HG03521 (cell line): ENCODE data around the gene POLA1.

Experiments
- ATAC-seq: cut with Tn5 transposase; IDR thresholded peaks from one replicate; pipeline ENCODE4 v1.9.1; 2021; ENCODE audit warnings: mild to moderate bottlenecking, moderate library complexity; ENCODE audit not compliant: unreplicated experiment

The POLA1 gene

GRCh38 chrX:25004485-25005032 is 310.8 kb downstream of the POLA1 start:
- no peak for ATAC-seq

- no peak for ATAC-seq
Measured at GRCh38 chrX:25005034-25005381, 311.3 kb downstream of the POLA1 start.

DNA sequence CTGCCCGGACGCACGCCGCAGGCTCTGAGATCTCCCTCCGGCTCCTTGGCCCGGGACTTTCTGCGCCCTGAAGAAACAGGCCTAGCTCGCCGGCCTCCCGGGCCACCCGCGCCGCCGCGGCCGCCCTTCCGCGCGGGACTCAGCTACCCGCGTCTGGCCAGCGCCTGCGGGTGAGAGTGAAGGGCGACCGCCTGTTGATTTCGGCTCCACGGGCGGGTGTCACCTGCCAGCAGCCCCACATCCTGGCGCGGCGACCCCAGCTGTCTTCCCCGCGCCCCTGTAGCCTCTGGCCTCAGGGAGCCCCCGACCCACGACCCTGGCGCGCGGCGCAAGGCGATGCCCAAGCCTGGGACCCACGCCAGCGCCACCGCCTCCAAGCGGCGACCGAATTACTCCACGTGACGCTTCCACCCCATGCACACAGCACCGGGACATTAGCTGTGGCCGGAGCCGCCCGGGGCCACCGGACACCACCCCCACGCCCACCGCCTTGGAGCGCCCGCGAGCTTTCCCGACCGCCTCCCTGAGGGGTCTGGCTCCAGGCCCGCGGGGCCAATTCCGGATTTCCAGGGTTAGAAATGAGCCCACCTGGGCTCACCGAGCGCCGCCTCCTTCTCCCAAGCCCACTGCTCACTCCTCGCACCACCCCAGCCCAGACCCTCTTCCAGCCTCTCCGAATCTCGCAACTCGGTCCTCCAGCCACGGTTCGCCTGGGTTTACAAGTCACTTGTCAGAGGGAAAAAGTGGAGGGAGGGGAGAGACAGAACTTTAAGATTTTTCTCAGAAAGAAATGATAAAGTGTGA is 311.9 kb downstream of the POLA1 start:
- ATAC-seq = no peak

- ATAC-seq = no peak
Measured at GRCh38 chrX:25006586-25007058, 312.9 kb downstream of the POLA1 start.

DNA sequence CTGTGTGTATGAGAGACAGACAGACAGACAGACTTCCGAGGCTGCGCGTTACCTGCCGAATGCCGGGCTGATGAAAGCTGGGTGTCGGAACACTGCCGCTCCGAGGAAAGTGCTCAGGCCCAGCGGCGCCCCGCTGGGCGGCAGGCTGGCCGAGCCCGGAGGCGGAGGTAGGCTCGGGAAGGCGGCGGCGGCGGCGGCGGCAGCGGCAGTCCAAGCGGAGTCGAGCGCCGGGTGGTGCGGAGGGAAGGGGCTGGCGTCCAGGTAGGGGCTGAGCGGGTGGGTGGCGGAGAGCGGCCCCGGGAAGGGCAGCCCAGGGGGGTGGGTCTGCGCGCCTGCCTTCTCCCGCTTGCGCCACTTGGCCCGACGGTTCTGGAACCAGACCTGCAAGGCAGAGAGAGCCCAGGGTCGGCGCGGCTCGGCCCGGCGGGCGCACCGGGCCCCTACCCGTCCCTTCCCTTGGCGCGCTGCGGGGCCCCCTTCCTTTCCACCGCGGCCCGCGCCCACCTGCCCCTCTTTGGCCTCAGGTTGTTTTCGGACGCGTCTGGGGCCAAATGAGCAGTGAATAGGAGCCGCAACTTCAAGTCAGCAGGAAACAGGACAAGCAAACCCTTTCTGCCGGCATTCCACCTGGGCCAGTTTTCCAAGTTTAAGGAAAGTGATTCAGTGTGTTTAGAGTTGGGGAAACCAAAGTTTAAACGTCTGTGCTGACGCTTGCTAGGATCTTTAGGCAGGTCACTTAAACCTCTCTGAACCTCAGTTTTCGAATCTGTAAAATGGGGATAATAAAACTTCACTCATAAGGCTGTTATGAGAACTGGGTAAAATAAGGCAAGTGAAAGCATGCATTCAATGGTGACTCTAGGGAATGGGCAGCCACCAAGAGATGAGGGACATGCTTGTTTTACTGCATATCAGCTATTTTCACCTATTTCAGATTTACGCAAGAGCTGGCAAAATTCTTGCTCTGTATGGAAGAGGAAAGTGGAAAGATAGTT is 313.6 kb downstream of the POLA1 start:
- no peak for ATAC-seq

DNA sequence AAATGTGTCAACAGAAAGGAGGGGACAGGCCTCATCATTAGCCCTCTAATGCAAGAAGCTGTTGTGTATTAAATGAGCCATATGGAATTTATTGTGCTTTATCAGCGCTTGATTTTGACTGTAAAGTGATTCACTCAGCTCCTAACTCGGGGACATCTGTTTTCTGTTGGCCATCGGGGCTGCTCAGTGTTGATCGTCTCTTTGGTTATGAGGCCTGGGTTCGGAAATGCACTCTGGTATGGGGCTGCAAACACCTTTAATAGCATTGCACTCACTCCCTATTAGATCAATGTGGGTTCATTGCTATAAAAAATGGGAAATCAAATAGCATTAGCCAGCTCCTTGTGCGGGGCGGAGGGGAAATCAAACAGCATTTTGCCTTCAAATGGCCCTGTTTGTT is 315.7 kb downstream of the POLA1 start:
- no peak for ATAC-seq

GRCh38 chrX:25010784-25011588 is 317.3 kb downstream of the POLA1 start:
- no peak for ATAC-seq

DNA sequence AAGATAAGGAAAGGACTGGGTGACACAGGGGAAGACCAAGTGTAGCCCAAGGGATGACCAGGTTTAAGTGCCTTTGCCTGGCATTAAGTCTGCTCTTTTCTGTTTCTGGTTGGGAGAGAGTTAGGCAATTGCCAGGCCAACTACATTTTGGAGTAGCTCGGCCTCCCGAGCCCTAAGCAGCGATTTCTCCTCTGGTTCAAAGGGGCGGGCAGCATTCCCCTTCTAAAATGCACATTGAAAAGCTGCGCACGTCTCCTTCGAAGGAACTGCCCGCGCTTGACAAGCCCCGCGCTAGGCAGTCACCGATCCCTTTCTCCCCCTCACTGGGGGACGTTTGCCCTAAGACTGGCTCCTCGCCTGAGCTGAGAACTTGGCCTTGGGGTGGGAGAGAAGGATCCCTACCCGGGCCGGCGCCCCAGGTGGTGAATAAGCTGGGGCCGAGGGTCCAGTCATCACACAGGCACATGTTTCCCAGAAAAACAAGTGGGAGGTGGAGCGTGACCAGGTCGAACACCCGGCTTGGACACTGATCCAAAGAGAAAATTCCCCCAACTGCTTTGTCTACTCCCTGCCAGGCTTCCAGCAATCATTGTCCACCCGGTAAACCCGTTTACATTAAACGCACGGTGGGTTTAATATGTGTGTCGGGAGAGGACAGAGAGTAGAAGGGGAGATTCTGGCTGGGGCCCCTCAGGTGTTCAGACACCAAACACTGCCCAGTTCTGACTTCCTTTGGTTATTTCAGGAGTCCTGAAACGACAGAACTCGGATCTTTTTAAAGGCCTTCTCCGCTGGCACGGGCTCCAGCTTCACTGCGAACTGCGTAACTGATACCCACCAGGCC is 318.1 kb downstream of the POLA1 start:
- no peak for ATAC-seq

DNA sequence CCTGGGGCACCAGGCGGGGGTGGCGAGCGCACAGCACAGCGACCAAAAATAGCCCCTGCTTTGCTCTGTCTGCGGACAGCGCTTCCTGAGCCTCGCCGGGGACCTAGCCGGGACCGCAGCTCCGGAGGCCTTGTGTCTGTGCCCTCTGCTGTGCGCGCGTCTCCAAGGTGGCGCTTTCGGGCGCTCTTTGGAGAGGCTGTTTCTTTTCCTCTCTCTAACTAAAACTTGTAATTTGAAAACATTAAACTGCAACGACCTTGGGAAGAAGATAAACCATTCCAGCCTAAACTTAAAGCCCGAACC is 318.7 kb downstream of the POLA1 start:
- no peak for ATAC-seq

DNA sequence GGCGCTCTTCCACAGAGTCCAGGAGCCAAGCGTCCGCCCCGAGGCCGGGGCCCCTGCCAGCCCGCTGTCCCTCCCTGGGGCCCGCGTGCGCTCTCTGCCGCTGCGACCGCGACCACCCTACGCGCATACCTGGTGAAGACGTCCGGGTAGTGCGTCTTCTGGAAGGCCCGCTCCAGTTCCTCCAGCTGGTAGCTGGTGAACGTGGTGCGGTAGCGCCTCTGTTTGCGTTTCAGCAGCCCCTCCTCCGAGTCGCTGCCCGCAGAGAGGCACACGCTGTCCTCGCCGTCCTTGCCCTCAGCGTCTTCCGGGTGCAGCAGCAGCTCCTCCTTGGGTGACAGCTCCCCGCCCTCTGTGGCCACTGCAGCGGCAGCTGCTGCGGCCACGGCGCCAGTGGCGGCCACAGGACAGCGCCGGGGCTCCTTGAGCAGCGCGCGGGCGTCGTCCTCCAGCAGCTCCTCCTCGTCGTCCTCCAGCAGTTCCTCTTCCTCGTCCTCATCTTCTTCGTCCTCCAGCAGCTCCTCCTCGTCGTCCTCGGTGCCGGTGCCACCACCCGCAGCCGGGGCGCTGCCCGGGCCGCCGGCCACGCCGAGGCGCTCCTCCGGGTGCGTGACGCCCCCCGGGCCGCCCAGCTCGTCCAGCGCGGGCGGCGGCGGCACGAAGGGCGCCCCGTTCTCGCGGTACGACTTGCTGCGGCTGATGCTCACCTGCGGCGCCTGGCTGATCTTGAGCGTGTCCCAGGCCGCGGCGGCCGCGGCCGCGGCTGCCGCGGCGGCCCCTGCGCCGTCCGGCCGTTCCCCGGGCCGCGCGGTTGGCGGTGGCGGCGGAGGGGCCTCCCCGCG is 319.3 kb downstream of the POLA1 start:
- no peak for ATAC-seq

DNA sequence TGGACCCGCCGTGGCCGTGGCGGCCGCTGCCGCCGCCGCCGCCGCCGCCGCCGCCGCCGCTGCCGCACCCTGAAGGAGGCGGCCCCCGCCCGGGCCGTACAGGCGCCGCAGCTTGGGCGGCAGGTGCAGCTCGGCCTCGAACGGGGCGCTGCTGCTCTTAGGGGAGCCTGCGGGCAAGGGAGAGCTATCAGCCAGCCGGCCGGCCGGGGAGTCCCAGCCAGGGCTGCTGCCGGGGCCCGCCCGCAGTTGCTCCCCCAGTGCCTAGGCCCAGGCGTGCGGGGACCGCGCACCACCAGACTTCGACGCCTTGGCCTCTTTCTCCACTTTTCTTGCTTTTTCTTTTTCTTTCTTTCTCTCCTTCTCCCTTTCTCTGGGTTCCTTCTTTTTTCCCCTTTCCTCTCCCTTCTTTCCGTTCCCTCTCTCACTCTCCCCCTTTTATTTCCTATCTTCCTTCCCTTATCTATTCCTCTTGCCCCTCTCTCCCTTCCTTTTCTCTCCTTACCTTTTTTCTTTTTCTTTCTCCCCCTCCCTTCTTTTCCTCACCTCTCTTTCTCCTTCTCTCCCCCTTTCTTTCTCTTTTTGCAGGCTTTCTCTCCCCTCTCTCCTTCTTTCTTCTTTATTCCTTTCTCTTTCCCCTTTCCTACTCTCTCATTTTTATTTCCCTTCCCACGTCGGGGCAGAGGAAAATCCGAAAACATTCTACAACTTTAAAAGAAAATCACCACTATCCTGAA is 320.1 kb downstream of the POLA1 start:
- ATAC-seq = no peak

DNA sequence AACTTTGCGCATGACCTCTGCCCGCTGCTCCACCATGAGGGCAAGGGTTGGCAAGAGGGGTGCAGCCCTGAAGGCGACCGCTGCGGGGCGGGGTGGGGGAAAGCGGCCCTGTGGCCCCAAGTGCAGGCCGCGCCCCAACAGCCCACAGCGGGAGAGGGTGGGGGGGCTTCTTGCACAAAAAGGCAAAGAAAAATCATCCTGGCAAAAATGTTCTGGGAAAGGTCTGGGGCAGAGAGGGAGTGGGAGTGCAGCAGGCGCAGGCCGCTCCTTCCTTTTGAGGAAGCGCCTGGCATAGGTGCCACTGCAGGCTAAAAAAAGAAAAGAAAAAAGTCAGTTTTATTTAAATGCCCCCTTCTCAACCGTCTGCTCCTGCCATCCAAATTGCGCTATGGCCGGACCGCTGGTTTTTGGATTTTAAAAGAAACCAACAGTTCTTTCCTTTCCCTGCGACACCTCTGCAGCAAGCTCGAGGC is 320.7 kb downstream of the POLA1 start:
- no peak for ATAC-seq

- no peak for ATAC-seq
Measured at GRCh38 chrX:25015486-25016360, 322.0 kb downstream of the POLA1 start, which contains the start of gene ARX. ARX (minus strand) TSS chrX:25015965; CDS start chrX:25015737, 228 bp downstream.

DNA sequence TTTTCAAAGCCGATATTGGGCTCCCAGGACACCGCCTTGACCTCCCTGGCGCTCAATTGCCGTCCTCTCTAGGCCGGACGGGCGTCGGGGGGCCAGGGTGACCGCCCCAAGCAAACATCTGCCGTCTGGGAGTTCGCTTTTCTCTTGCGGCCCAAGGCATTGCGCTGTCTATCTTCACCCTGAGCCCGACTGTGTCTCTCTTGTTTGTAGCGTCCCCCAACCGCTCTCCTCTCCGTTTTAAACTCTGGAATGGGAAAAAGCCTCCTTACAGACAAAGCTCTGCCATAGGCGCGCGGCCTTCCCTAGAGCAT is 322.6 kb downstream of the POLA1 start:
- no peak for ATAC-seq

DNA sequence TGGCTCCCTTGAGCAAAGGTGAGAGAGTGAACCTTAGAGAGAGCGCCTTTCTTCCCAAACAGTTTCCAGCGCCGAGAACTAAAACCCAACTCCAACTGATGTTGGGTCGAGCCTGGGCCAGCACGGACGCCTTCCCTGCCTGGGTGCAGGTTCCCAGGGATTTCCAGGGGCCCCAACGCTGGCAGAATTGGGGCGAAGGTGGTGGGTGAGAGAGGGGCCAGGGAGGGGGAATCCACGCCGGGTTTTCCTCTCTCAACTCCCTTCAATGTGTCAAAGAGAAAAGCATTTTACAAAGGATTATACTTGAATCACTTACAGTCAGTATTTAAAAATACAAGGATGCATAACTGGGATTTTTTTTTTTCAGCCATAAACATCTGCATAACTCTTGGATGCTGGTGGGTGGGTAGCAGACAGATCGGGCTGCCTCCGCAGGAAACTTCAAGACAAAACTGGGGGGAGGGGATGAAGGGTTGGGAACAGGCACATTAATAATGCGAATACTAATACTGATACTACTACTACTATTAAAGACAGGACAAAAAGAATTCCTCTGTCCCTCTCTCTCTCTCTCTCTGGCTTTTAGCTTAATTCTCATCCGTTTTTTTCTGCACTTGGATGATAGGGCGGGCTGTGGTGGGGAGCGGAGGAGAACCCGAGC is 323.4 kb downstream of the POLA1 start:
- no peak for ATAC-seq

- no peak for ATAC-seq
Measured at GRCh38 chrX:25017667-25018247, 324.0 kb downstream of the POLA1 start.
